ENCODE measurements around the gene DDX27. TPM values are rescaled to one million over a fixed set of nuclear protein-coding genes. Genes with fewer than 3 reads are reported as not detected.

Gene DDX27
- polyA plus RNA-seq, 1 of the 3 experiments (the other 2 are of a cell fraction), result 51.9 TPM

GRCh38 chr20:49278818-49279676 lies 59.8 kb downstream of the DDX27 start:
- peak overlapping the region; percentile 89 for H3K4me2 ChIP-seq
- H3K36me3 ChIP-seq (replicated peaks in 1 of 2; ENCODE audit: control insufficient read depth in 1 of 2, insufficient read depth in 2 of 2, low read length in 1 of 2), result peaks cover 51 to 69% of the 10 kb centered on the region in 2 experiments
- no peaks in the 10 kb centered on the region for H3K27me3 ChIP-seq (ENCODE audit: insufficient read depth)
- H3K9me2 ChIP-seq, result no peaks in the 10 kb centered on the region
- WGBS (ENCODE audit: low lambda C conversion rate), result 16% methylated on average over 33 of the region's 33 CpGs
- peak overlapping the region; percentile 96 for H3K9ac ChIP-seq
- H4K20me1 ChIP-seq (ENCODE audit: insufficient read depth), result peaks cover 60% of the 10 kb centered on the region
- ChIA-PET POLR2A (no interaction called here), CTCF (no interaction called here)
- peaks cover 68% of the 10 kb centered on the region for H3F3A ChIP-seq (replicated peaks; ENCODE audit: insufficient read depth)
- TF ChIP-seq MAX (IDR thresholded peaks at IDR 0.05; ENCODE audit: low read depth) (peak; percentile 78), RCOR1 (IDR thresholded peaks at IDR 0.05; ENCODE audit: low read length) (no peak), MXI1 (IDR thresholded peaks at IDR 0.05; ENCODE audit: low read depth, low read length) (peak; percentile 44; the same call in 1 of the 2 replicates)
- H3K27ac ChIP-seq (ENCODE audit: low read depth in 2 of 2, low read length in 1 of 2), result peak overlapping the region; percentile 95
- H2AFZ ChIP-seq (ENCODE audit: low read depth), result no peak overlapping the region
- DNase-seq, result no peak
- H3K9me3 ChIP-seq, result peaks cover 11% of the 10 kb centered on the region; the same call in 1 of the 2 replicates
- H3K4me3 ChIP-seq (ENCODE audit: low read depth in 2 of 2, low read length in 1 of 2), result peak overlapping the region; percentile 65 to 90
- H3K79me2 ChIP-seq (ENCODE audit: insufficient read depth), result peaks cover 94% of the 10 kb centered on the region
- peaks cover 18 to 20% of the 10 kb centered on the region in 2 experiments for H3K4me1 ChIP-seq (ENCODE audit: control insufficient read depth in 1 of 2, insufficient read depth in 2 of 2, low read depth in 1 of 2, low read length in 1 of 2)

GRCh38 chr20:49279677-49280462 lies 60.7 kb downstream of the DDX27 start:
- CTCF ChIA-PET, result interaction anchor here (0.7 to 1.1 kb wide), 2 partner anchors 33 to 45 kb away, joined by 3 to 4 read pairs; no protein-coding TSS in a partner anchor
- Histone ChIP-seq H2AFZ (ENCODE audit: low read depth) (no peak overlapping the region), H3K4me3 (ENCODE audit: low read depth in 2 of 2, low read length in 1 of 2) (peak overlapping the region; percentile 65 to 90), H3K27me3 (ENCODE audit: insufficient read depth) (no peaks in the 10 kb centered on the region), H3F3A (replicated peaks; ENCODE audit: insufficient read depth) (peaks cover 77% of the 10 kb centered on the region), H3K4me1 (ENCODE audit: control insufficient read depth in 1 of 2, insufficient read depth in 2 of 2, low read depth in 1 of 2, low read length in 1 of 2) (peaks cover 18 to 20% of the 10 kb centered on the region in 2 experiments), H3K79me2 (ENCODE audit: insufficient read depth) (peaks cover 94% of the 10 kb centered on the region), H4K20me1 (ENCODE audit: insufficient read depth) (peaks cover 69% of the 10 kb centered on the region), H3K9ac (peak overlapping the region; percentile 96; the same call in 1 of the 2 replicates), H3K27ac (ENCODE audit: low read depth in 2 of 2, low read length in 1 of 2) (peak overlapping the region; percentile 95; a peak in 3 of 4 replicates), H3K9me2 (no peaks in the 10 kb centered on the region), H3K4me2 (peak overlapping the region; percentile 89), H3K9me3 (peaks cover 11% of the 10 kb centered on the region; the same call in 1 of the 2 replicates), H3K36me3 (replicated peaks in 1 of 2; ENCODE audit: control insufficient read depth in 1 of 2, insufficient read depth in 2 of 2, low read length in 1 of 2) (peaks cover 56 to 72% of the 10 kb centered on the region in 2 experiments)
- 47% methylated on average over 7 of the region's 7 CpGs for WGBS (ENCODE audit: low lambda C conversion rate)
- DNase-seq, result no peak
- POLR2A ChIA-PET, result interaction anchor here (0.5 to 1.8 kb wide), 2 partner anchors 10 to 324 kb away, joined by 3 to 4 read pairs; no protein-coding TSS in a partner anchor
- TF ChIP-seq RCOR1 (IDR thresholded peaks at IDR 0.05; ENCODE audit: low read length) (no peak), POLR2AphosphoS5 (IDR thresholded peaks at IDR 0.05; ENCODE audit: low read depth, low read length) (peak; percentile 50)

GRCh38 chr20:49280463-49281058 lies 61.3 kb downstream of the DDX27 start:
- Histone ChIP-seq H3K9me2 (no peaks in the 10 kb centered on the region), H3K4me1 (ENCODE audit: control insufficient read depth in 1 of 2, insufficient read depth in 2 of 2, low read depth in 1 of 2, low read length in 1 of 2) (peaks cover 18 to 20% of the 10 kb centered on the region in 2 experiments), H2AFZ (ENCODE audit: low read depth) (no peak overlapping the region), H3K9ac (no peak overlapping the region), H3K36me3 (replicated peaks in 1 of 2; ENCODE audit: control insufficient read depth in 1 of 2, insufficient read depth in 2 of 2, low read length in 1 of 2) (peaks cover 63 to 73% of the 10 kb centered on the region in 2 experiments), H3K4me3 (ENCODE audit: low read depth in 2 of 2, low read length in 1 of 2) (peak overlapping the region; percentile 65 to 90), H4K20me1 (ENCODE audit: insufficient read depth) (peaks cover 72% of the 10 kb centered on the region), H3K4me2 (peak overlapping the region; percentile 89), H3K79me2 (ENCODE audit: insufficient read depth) (peaks cover 94% of the 10 kb centered on the region), H3K27ac (ENCODE audit: low read depth in 2 of 2, low read length in 1 of 2) (peak overlapping the region; percentile 39 to 95; a peak in 2 of 4 replicates), H3F3A (replicated peaks; ENCODE audit: insufficient read depth) (peaks cover 84% of the 10 kb centered on the region), H3K9me3 (peaks cover 11% of the 10 kb centered on the region; the same call in 1 of the 2 replicates), H3K27me3 (ENCODE audit: insufficient read depth) (no peaks in the 10 kb centered on the region)
- TF ChIP-seq RFX5 (IDR thresholded peaks at IDR 0.05; ENCODE audit: low read length) (no peak), POLR2AphosphoS5 (IDR thresholded peaks at IDR 0.05; ENCODE audit: low read depth, low read length) (no peak; the same call in 1 of the 2 replicates), TCF12 (IDR thresholded peaks at IDR 0.05) (no peak), GATA2 (CRISPR knock-in tag; IDR thresholded peaks at IDR 0.05) (no peak), USF2 (IDR thresholded peaks at IDR 0.05; ENCODE audit: borderline replicate concordance, low read depth, low read length) (no peak), JUND (IDR thresholded peaks at IDR 0.05) (no peak), MEF2A (IDR thresholded peaks at IDR 0.05; ENCODE audit: borderline replicate concordance, low read depth) (no peak), YY1 (IDR thresholded peaks at IDR 0.05; ENCODE audit: low read depth) (no peak), IRF3 (IDR thresholded peaks at IDR 0.05; ENCODE audit: low read depth, low read length) (no peak), MAX (IDR thresholded peaks at IDR 0.05; ENCODE audit: low read depth) (no peak), NRF1 (IDR thresholded peaks at IDR 0.05; ENCODE audit: low read depth, low read length) (no peak)
- POLR2A ChIA-PET, result interaction anchor here (0.5 to 1.8 kb wide), 2 partner anchors 9 to 323 kb away, joined by 3 to 4 read pairs; no protein-coding TSS in a partner anchor
- WGBS (ENCODE audit: low lambda C conversion rate), result 59% methylated on average over 6 of the region's 6 CpGs
- CTCF ChIA-PET, result interaction anchor here (0.7 to 1.1 kb wide), 2 partner anchors 34 to 46 kb away, joined by 3 to 4 read pairs; no protein-coding TSS in a partner anchor
- DNase-seq, result no peak
